ENCODE measurements around the gene ATP11A.

Gene ATP11A

GRCh38 chr13:112855859-112856258 is 166.0 kb downstream of the ATP11A start (continued):
- TF ChIP-seq ZNF645 (tag by site-specific recombination; IDR thresholded peaks at IDR 0.05), result no peak
- TF ChIP-seq SALL2 (tag by site-specific recombination; IDR thresholded peaks at IDR 0.05; ENCODE audit: borderline replicate concordance), result no peak
- TF ChIP-seq PBX3 (CRISPR knock-in tag; IDR thresholded peaks at IDR 0.05), result no peak

GRCh38 chr13:112857914-112858490 is 168.2 kb downstream of the ATP11A start:
- no peak overlapping the region for H3K27ac ChIP-seq (ENCODE audit: extremely low read depth, low read depth, low read length)
- no peak for TF ChIP-seq ZSCAN18 (tag by site-specific recombination; IDR thresholded peaks at IDR 0.05)
- no peak for TF ChIP-seq CTCF (tag by site-specific recombination; IDR thresholded peaks at IDR 0.05)
- TF ChIP-seq ZFP3 (tag by site-specific recombination; IDR thresholded peaks at IDR 0.05; ENCODE audit: low read depth), result no peak
- TF ChIP-seq ZNF518A (tag by site-specific recombination; conservative IDR thresholded peaks at IDR 0.05; ENCODE audit: low read depth), result no peak
- TF ChIP-seq OSR2 (tag by site-specific recombination; IDR thresholded peaks at IDR 0.05), result no peak
- TF ChIP-seq ZNF660 (tag by site-specific recombination; IDR thresholded peaks at IDR 0.05), result no peak
- TF ChIP-seq ZNF274 (IDR thresholded peaks at IDR 0.05; ENCODE audit: low read length), result no peak
- no peak for TF ChIP-seq ZNF274 (tag by site-specific recombination; IDR thresholded peaks at IDR 0.05; ENCODE audit: borderline replicate concordance)
- H3K36me3 ChIP-seq (ENCODE audit: control insufficient read depth in 2 of 2, insufficient read depth in 1 of 2, low read length in 2 of 2), result peaks cover 0 to 62% of the 10 kb centered on the region in 2 experiments; a peak in 2 of 3 replicates
- ChIA-PET CTCF (interaction anchor here (1.1 kb wide), 1 partner anchor 17 kb away, joined by 6 read pairs; no protein-coding TSS in a partner anchor), POLR2A (no interaction called here)
- H3K4me3 ChIP-seq (ENCODE audit: low read depth, low read length), result no peak overlapping the region
- no peaks in the 10 kb centered on the region for H3K4me1 ChIP-seq (ENCODE audit: control insufficient read depth, insufficient read depth, low read length)
- H3K9me3 ChIP-seq (ENCODE audit: control insufficient read depth, insufficient read depth, low read depth, low read length), result no peaks in the 10 kb centered on the region

Measured in HEK293 (cell line).